ENCODE results near the gene GLRX2.
"Not testable (repeated sequence)": the region's sequence is repeated elsewhere in the genome, so short reads cannot be mapped to it uniquely, and the experiment has no call there.

GLRX2 gene

DNA sequence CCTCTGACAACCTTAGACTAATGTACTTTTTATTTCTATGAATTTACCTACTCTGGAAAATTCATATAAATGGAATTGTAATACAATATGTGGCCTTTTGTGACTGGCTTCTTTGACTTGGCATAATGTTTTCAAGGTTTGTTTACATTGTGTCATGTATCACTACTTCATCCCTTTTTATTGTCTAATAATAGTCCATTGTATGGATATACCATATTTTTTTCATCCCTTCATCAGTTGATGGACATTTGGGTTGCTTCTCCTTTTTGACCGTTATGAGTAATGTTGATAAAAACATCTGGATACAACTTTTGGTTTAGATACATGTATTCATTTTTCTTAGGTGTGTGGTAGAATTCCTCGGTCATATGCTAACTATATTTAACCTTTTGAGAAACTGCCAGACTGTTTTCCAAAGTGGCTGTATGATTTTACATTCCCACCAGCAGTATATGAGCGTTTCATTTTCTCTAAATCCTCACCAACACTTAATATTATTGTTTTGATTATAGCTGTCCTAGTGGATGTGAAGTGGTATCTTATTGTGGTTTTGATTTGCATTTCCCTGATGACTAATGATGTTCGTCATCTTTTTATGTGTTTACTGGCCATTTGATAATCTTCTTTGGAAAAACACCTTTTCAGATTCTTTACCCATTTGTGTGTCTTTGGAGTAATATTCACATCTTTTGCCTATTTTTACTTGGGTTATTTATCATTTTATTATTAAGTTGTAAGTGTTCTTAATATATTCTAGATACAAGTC lies 42.3 kb downstream of the GLRX2 start:
- no peak for DNase-seq (ENCODE audit: low read depth)

DNA sequence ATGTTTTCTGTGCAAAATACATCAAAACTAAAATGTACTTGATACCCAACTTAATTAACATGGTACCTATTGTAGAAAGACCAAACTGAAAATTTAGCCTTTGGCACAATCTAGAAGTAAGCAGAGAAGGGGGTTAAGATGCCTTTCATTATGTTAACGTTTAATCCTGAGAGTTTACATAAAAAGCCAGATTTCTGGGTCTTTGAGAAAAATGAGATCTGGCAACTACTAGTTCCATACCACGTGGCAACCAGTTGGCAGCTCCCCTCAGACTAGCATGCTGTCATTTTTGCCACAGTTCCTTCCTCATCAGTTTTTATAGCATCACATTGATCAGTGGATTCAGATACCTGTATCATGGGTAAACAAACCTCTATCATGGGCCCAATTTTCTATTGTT lies 44.3 kb downstream of the GLRX2 start:
- DNase-seq (ENCODE audit: low read depth): no peak

GRCh38 chr1:193060406-193060805 lies 44.8 kb downstream of the GLRX2 start:
- DNase-seq (ENCODE audit: low read depth): no peak

DNA sequence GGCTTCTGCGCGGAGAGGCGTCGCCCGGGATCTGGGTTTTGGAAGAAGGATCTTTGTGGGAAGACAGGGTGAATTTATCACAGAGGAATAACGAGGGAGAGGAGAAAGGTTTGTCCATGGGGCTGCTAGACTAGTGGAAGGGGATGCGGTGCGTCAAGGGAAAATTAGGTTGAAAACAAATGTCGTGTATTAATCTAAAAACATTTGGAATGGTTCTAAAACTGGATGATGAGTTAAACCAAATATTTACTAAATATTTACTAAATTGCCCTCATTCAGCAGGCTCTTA lies 45.2 kb downstream of the GLRX2 start:
- DNase-seq (ENCODE audit: low read depth): no peak

GRCh38 chr1:193059282-193060114 lies 45.7 kb downstream of the GLRX2 start, which contains the start of the genes RO60 and UCHL5:
RO60 (plus strand) TSS chr1:193059612; CDS start chr1:193069055, 9,443 bp downstream.
UCHL5 (minus strand) TSS chr1:193059360; CDS start chr1:193059260, 100 bp downstream.
- peak; percentile 88 for DNase-seq (ENCODE audit: low read depth)

GRCh38 chr1:193058529-193059281 lies 46.5 kb downstream of the GLRX2 start:
- DNase-seq (ENCODE audit: low read depth): peak; percentile 6

DNA sequence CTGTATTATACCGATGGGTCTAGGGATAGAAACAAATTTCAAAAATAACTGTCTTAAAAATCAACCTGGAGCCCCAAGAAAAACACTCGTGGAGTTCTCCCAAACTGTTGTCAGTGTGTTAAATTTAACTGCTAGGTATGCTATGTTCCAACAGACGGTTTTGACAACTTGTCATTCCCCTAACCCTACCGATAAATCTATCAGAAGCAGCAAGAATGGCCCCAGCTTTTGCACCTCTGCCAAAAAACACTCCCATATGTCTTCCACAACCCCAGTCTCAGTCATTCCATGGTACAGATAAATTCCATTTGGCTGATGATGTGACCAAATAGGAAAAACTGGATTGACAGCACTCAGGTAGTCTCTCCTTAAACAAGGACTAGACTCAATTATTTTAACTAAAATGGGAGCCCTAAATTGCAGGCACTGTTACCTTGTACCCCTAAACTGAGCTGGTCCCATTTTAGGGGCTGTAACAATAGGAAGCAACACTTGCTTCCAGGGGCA lies 51.0 kb downstream of the GLRX2 start:
- DNase-seq (ENCODE audit: low read depth): no peak

DNA sequence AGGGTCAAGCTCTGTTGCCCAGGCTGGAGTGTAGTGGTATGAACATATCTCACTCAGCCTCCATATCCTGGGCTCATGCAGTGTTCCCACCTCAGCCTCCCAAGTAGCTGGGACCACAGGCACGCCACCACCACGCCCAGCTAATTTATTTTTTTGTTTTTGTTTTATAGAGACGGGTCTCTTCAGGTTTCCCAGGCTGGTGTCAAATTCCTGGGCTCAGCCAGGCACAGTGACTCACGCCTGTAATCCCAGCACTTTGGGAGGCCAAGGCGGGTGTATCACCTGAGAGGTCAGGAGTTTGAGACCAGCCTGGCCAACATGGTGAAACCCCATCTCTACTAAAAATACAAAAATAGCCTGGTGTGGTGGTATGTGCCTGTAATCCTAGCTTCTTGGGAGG lies 56.3 kb downstream of the GLRX2 start:
- DNase-seq (ENCODE audit: low read depth): not testable (repeated sequence)

Data from activated T-helper 1 cell treated with Interleukin-2 at 50 U/mL for 16 hours (primary cell).